HCT116 (cell line): ENCODE data around the gene SMARCA4. TPM values are rescaled to one million over a fixed set of nuclear protein-coding genes. Genes with fewer than 3 reads are reported as not detected.
A peak's percentile ranks its signal among the peaks of the same experiment; 100 is the strongest.

Experiments
- ATAC-seq: fragments of 200-7000 bp; cut with Tn5 transposase; 2 replicates; pipeline ENCODE4 v1.9.1; 2020; ENCODE audit warnings: mild to moderate bottlenecking, moderate library complexity
- BruUV-seq: library from RNA; stranded (reverse); fragments of 400-500 nt; replicated peaks from 2 replicates; lab custom pipeline; 2021; lab: Mats Ljungman, UMichigan
- CTCF ChIA-PET: fragments of 300-600 bp; sonication (Branson Sonifier 250); formaldehyde crosslinking; loops from one replicate; lab custom pipeline; 2021; ENCODE audit warnings: antibody characterized with exemption; lab: Charles Lee
- POLR2A ChIA-PET: fragments of 300-600, 350-600 bp; sonication (Branson Sonifier 250); formaldehyde crosslinking; loops from one replicate; lab custom pipeline; 2021; ENCODE audit warnings: antibody characterized with exemption; lab: Charles Lee
- RAD21 ChIA-PET, 2 experiments: fragments of 300-600 bp; sonication (Branson Sonifier 250); formaldehyde crosslinking; loops; one replicate each; lab custom pipeline; 2023; ENCODE audit warnings: low total read pairs in 2 of 2; ENCODE audit not compliant: uncharacterized antibody in 2 of 2, unreplicated experiment in 2 of 2, low non-redundant PET in 1 of 2; lab: Charles Lee
- DNase-seq: peaks from one replicate; pipeline ENCODE4 v3.0.0-alpha.2; 2010; ENCODE audit warnings: low read depth, low spot score
- H2AFZ ChIP-seq: fragments of 200-600 bp; shearing (Covaris generic), sonication (generic); 2 replicates; pipeline ENCODE4 v1.6.1; 2017; ENCODE audit warnings: low read depth, mixed run types, mixed read lengths, antibody characterized with exemption, low read length; ENCODE audit not compliant: poor library complexity, severe bottlenecking
- H3K27ac ChIP-seq: 2 replicates; pipeline ENCODE4 v1.5.1; 2012; ENCODE audit warnings: low read depth, low read length
- H3K27me3 ChIP-seq: fragments of 200-600 bp; sonication (generic); 2 replicates; pipeline ENCODE4 v1.6.1; 2016; ENCODE audit warnings: mixed run types, low read length, mixed read lengths; ENCODE audit not compliant: insufficient read depth
- H3K36me3 ChIP-seq, 2 experiments: fragments of 200-500 bp in 1 of 2; fragments of 200-600 bp in 1 of 2; sonication (Bioruptor generic) in 1 of 2; sonication (generic) in 1 of 2; 2 replicates each; pipeline versions ENCODE4 v1.5.1 to v1.6.1; 2014 to 2016; ENCODE audit warnings: low read length in 2 of 2, inconsistent platforms in 1 of 2, mixed read lengths in 1 of 2, mixed run types in 1 of 2; ENCODE audit not compliant: insufficient read depth in 2 of 2, control insufficient read depth in 1 of 2
- H3K4me1 ChIP-seq, 2 experiments: fragments of 200-600 bp in 1 of 2; sonication (generic) in 1 of 2; 2 replicates each; pipeline versions ENCODE4 v1.5.1 to v1.6.1; 2012 to 2017; ENCODE audit warnings: low read length in 2 of 2, inconsistent platforms in 1 of 2, mild to moderate bottlenecking in 1 of 2, mixed read lengths in 1 of 2, mixed run types in 1 of 2, moderate library complexity in 1 of 2; ENCODE audit not compliant: insufficient read depth in 2 of 2, control insufficient read depth in 1 of 2
- H3K4me2 ChIP-seq: fragments of 200-600 bp; sonication (generic); 2 replicates; pipeline ENCODE4 v1.6.1; 2017; ENCODE audit warnings: mixed run types, low read length, mixed read lengths
- H3K4me3 ChIP-seq, 2 experiments: fragments of 200-600 bp in 1 of 2; sonication (generic) in 1 of 2; replicated peaks in 1 of 2; 2 replicates each; pipeline ENCODE4 v1.5.1; 2011 to 2016; ENCODE audit warnings: low read length in 2 of 2, control low read depth in 1 of 2, low read depth in 1 of 2, mild to moderate bottlenecking in 1 of 2, mixed read lengths in 1 of 2, mixed run types in 1 of 2
- H3K79me2 ChIP-seq: fragments of 200-600 bp; sonication (generic); 2 replicates; pipeline ENCODE4 v1.6.1; 2017; ENCODE audit warnings: mild to moderate bottlenecking, mixed run types, low read length, moderate library complexity, mixed read lengths; ENCODE audit not compliant: insufficient read depth
- H3K9ac ChIP-seq: fragments of 200-600 bp; sonication (generic); 2 replicates; pipeline ENCODE4 v1.6.1; 2016; ENCODE audit warnings: low read length, mixed read lengths
- H3K9me2 ChIP-seq: fragments of 200-600 bp; sonication (generic), shearing (Covaris generic); 2 replicates; pipeline ENCODE4 v1.6.1; 2017; ENCODE audit warnings: mixed run types, mild to moderate bottlenecking, moderate library complexity; ENCODE audit not compliant: insufficient read depth
- H3K9me3 ChIP-seq, 2 experiments: fragments of 200-500 bp in 1 of 2; fragments of 200-600 bp in 1 of 2; sonication (Bioruptor generic) in 1 of 2; sonication (generic) in 1 of 2; 2 replicates each; pipeline ENCODE4 v1.6.1; 2014 to 2017; ENCODE audit warnings: low read length in 2 of 2, mixed read lengths in 2 of 2, inconsistent platforms in 1 of 2, low read depth in 1 of 2, mild to moderate bottlenecking in 1 of 2, mixed run types in 1 of 2, moderate library complexity in 1 of 2; ENCODE audit not compliant: control insufficient read depth in 1 of 2, insufficient read depth in 1 of 2
- H4K20me1 ChIP-seq: fragments of 200-600 bp; sonication (generic), shearing (Covaris generic); 2 replicates; pipeline ENCODE4 v1.6.1; 2017; ENCODE audit warnings: mixed run types, mild to moderate bottlenecking, moderate library complexity; ENCODE audit not compliant: insufficient read depth
- CBX3 ChIP-seq: IDR thresholded peaks from 2 replicates; pipeline ENCODE4 v1.6.1; 2012; ENCODE audit warnings: low read depth
- CEBPB ChIP-seq: IDR thresholded peaks from 2 replicates; pipeline ENCODE4 v1.6.1; 2012; ENCODE audit warnings: low read depth
- CTCF ChIP-seq, 3 experiments: fragments of 200-600 bp in 1 of 3; sonication (generic) in 1 of 3; IDR thresholded peaks in 2 of 3; conservative IDR thresholded peaks in 1 of 3; 2 replicates each; pipeline ENCODE4 v1.5.1; 2012 to 2017; ENCODE audit warnings: low read depth in 2 of 3, low read length in 2 of 3, antibody characterized with exemption in 1 of 3, borderline replicate concordance in 1 of 3, control low read depth in 1 of 3, mild to moderate bottlenecking in 1 of 3, mixed read lengths in 1 of 3, mixed run types in 1 of 3, moderate library complexity in 1 of 3; ENCODE audit not compliant: insufficient read depth in 1 of 3
- EGR1 ChIP-seq: IDR thresholded peaks from 2 replicates; pipeline ENCODE4 v1.6.1; 2012; ENCODE audit warnings: low read depth
- ELF1 ChIP-seq: IDR thresholded peaks from 2 replicates; pipeline ENCODE4 v1.6.1; 2012; ENCODE audit warnings: low read depth, borderline replicate concordance
- EZH2 ChIP-seq: fragments of 200-600 bp; sonication (generic); IDR thresholded peaks from 2 replicates; pipeline ENCODE4 v1.6.1; 2017; ENCODE audit warnings: antibody characterized with exemption, mixed run types
- JUND ChIP-seq: IDR thresholded peaks from 2 replicates; pipeline ENCODE4 v1.6.1; 2012
- MAX ChIP-seq: IDR thresholded peaks from 2 replicates; pipeline ENCODE4 v1.6.1; 2012
- POLR2A ChIP-seq: IDR thresholded peaks from 2 replicates; pipeline ENCODE4 v1.7.0; 2011; ENCODE audit warnings: borderline replicate concordance; ENCODE audit not compliant: insufficient read depth, insufficient read length; ENCODE audit errors: extremely low read depth
- POLR2AphosphoS5 ChIP-seq: IDR thresholded peaks from 2 replicates; pipeline ENCODE4 v1.6.1; 2011; ENCODE audit warnings: mild to moderate bottlenecking, low read depth, low read length, moderate library complexity
- RAD21 ChIP-seq: IDR thresholded peaks from 2 replicates; pipeline ENCODE4 v1.6.1; 2012; ENCODE audit warnings: low read depth, mild to moderate bottlenecking
- SIN3A ChIP-seq: IDR thresholded peaks from 2 replicates; pipeline ENCODE4 v1.6.1; 2012; ENCODE audit warnings: low read depth
- SP1 ChIP-seq: IDR thresholded peaks from 2 replicates; pipeline ENCODE4 v1.6.1; 2012; ENCODE audit warnings: low read depth
- intact Hi-C: fragments of 100-400 bp; cut with micrococcal nuclease; formaldehyde crosslinking; loops from 2 replicates; pipeline ENCODE4 v1.10.0; 2022
- total RNA-seq: library from RNA; stranded (reverse); gene quantifications from one replicate; pipeline ENCODE4 v1.2.1, GENCODE V29; 2021; ENCODE audit not compliant: unreplicated experiment

SMARCA4 gene
- total RNA-seq, 1 experiment from 2014 or later = 116 TPM

GRCh38 chr19:10935371-10936059 is 25.3 kb upstream of the SMARCA4 start:
- no peaks in the 10 kb centered on the region for H3K36me3 ChIP-seq
- H3K4me2 ChIP-seq = no peak overlapping the region
- H2AFZ ChIP-seq = no peak overlapping the region
- no peaks in the 10 kb centered on the region for H3K9me3 ChIP-seq
- RAD21 ChIA-PET = no interaction called here
- DNase-seq (no peak), ATAC-seq (no peak)
- peaks cover 22 to 42% of the 10 kb centered on the region in 2 experiments for H3K4me1 ChIP-seq
- H3K4me3 ChIP-seq = no peak overlapping the region
- CTCF ChIA-PET = interaction anchor here (0.7 to 1.5 kb wide), 5 partner anchors 19 to 292 kb away, joined by 3 to 7 read pairs (median 3); no protein-coding TSS in a partner anchor
- BruUV-seq = no TSS peak
- TF ChIP-seq CBX3 = no peak
- TF ChIP-seq SIN3A = no peak
- POLR2A ChIA-PET = no interaction called here
- H3K9me2 ChIP-seq = no peaks in the 10 kb centered on the region
- H3K27me3 ChIP-seq = no peaks in the 10 kb centered on the region
- intact Hi-C loops = loop anchor here (5.0 kb wide), 4 partner anchors 102 to 267 kb away; no protein-coding TSS in a partner anchor
- H3K27ac ChIP-seq = no peak overlapping the region
- H3K9ac ChIP-seq = no peak overlapping the region
- no peaks in the 10 kb centered on the region for H4K20me1 ChIP-seq
- H3K79me2 ChIP-seq = peaks cover 14% of the 10 kb centered on the region

- intact Hi-C loops = loop anchor here (5.0 kb wide), 4 partner anchors 101 to 266 kb away; no protein-coding TSS in a partner anchor
- Histone ChIP-seq H4K20me1 (no peaks in the 10 kb centered on the region), H3K4me1 (peaks cover 18 to 40% of the 10 kb centered on the region in 2 experiments), H3K36me3 (no peaks in the 10 kb centered on the region), H3K27me3 (no peaks in the 10 kb centered on the region), H3K27ac (no peak overlapping the region), H3K4me2 (peak overlapping the region; percentile 40), H2AFZ (no peak overlapping the region), H3K9me2 (no peaks in the 10 kb centered on the region), H3K9ac (no peak overlapping the region), H3K9me3 (no peaks in the 10 kb centered on the region), H3K79me2 (peaks cover 8% of the 10 kb centered on the region; the same call in 1 of the 2 replicates), H3K4me3 (no peak overlapping the region)
- POLR2A ChIA-PET = interaction anchor here (0.6 to 1.0 kb wide), 3 partner anchors 12 to 1856 kb away, joined by 3 to 5 read pairs (median 3); no protein-coding TSS in a partner anchor
- RAD21 ChIA-PET = interaction anchor here (0.6 to 1.3 kb wide), 4 partner anchors 84 to 181 kb away, joined by 3 to 5 read pairs (median 4); no protein-coding TSS in a partner anchor
- CTCF ChIA-PET = interaction anchor here (0.6 to 1.5 kb wide), 20 partner anchors 9 to 291 kb away, joined by 3 to 10 read pairs (median 3); partner anchors contain the start of genes CARM1, LDLR and SMARCA4
- TF ChIP-seq JUND (no peak), POLR2AphosphoS5 (no peak), RAD21 (peak; percentile 85), MAX (no peak), CEBPB (no peak), POLR2A (no peak), CTCF (IDR thresholded peaks at IDR 0.05 in 2 of 3, conservative IDR thresholded peaks at IDR 0.05 in 1 of 3; ENCODE audit: borderline replicate concordance in 1 of 3, insufficient read depth in 1 of 3, low read depth in 2 of 3, low read length in 2 of 3) (peak; percentile 46 to 71 (median 53); a peak in 4 of 6 replicates), ELF1 (no peak), EZH2 (no peak), EGR1 (no peak), SP1 (no peak)
- ATAC-seq (peak; percentile 67), DNase-seq (peak; percentile 74)
- BruUV-seq = no TSS peak
Observed at GRCh38 chr19:10936661-10937084, 24.2 kb upstream of the SMARCA4 start.
